ENCODE measurements around the gene ADH1C.

GRCh38 chr4:99383399-99383798, 30.9 kb upstream of the ADH1C start:
- TF ChIP-seq TEAD4 (IDR thresholded peaks at IDR 0.05), result no peak
- TF ChIP-seq FOXM1 (IDR thresholded peaks at IDR 0.05; ENCODE audit: borderline replicate concordance, low read depth), result no peak
- TF ChIP-seq EP300 (IDR thresholded peaks at IDR 0.05; ENCODE audit: borderline replicate concordance), result no peak
- TF ChIP-seq TAF1 (IDR thresholded peaks at IDR 0.05; ENCODE audit: low read depth), result no peak
- TF ChIP-seq RAD21 (IDR thresholded peaks at IDR 0.05; ENCODE audit: low read depth), result no peak
- no peak for TF ChIP-seq ZBTB7A (IDR thresholded peaks at IDR 0.05; ENCODE audit: low read depth)
- no peak for TF ChIP-seq TCF12 (IDR thresholded peaks at IDR 0.05; ENCODE audit: low read depth)
- TF ChIP-seq MAX (IDR thresholded peaks at IDR 0.05), result no peak
- no peak for TF ChIP-seq REST (IDR thresholded peaks at IDR 0.05; ENCODE audit: low read depth)
- TF ChIP-seq NFIC (IDR thresholded peaks at IDR 0.05), result no peak
